Gastroesophageal sphincter (tissue), 4 donors: ENCODE results near the gene CCL24. TPM values are rescaled to one million over a fixed set of nuclear protein-coding genes. Genes with fewer than 3 reads are reported as not detected.

ENCODE experiments used
- total RNA-seq, 4 donors: library from RNA; depleted of rRNA; stranded (reverse); fragments of >200 nt; gene quantifications; one replicate each; pipeline ENCODE4 v1.1.0, GENCODE V29; 2016

CCL24 gene
- total RNA-seq, 4 donors from 2014 or later, result 0.94 TPM; not detected in 3

Other genes with a start within 250 kb of the CCL24 start
- 10 to 100 TPM; 12.3 to 32.6 (median 22.6) TPM for gene HIP1, start 74.9 kb downstream of the CCL24 start, total RNA-seq
- under 1 TPM in 2 of 4 donors, not detected in 2; 0.58 to 0.67 TPM for gene CCL26, start 41.6 kb downstream of the CCL24 start, total RNA-seq
- 10 to 100 TPM; 21.6 to 30.2 (median 25.6) TPM for gene RHBDD2, start 65.2 kb upstream of the CCL24 start, total RNA-seq
- 10 to 100 TPM; 31.5 to 54.3 (median 47.7) TPM for gene POR, start 101.3 kb upstream of the CCL24 start, total RNA-seq
- 10 to 100 TPM in 3 of 4 donors, 1 to 10 TPM in 1; 6.2 to 32.4 (median 29.0) TPM for gene TMEM120A, start 180.8 kb upstream of the CCL24 start, total RNA-seq
- gene STYXL1, start 234.2 kb upstream of the CCL24 start, total RNA-seq, result 10 to 100 TPM in 2 of 4 donors, 1 to 10 TPM in 2; 8.7 to 18.1 (median 12.5) TPM
- 100 to 1,000 TPM in 1 of 4 donors, 10 to 100 TPM in 3; 62.7 to 120 (median 71.0) TPM for gene MDH2, start 234.3 kb upstream of the CCL24 start, total RNA-seq